NOMO-1 treated with dmso at 0.1 percent for 144 hours (cell line): ENCODE results near the gene PLCL1.

Source experiments
- DNase-seq: peaks from one replicate; lab custom pipeline; 2025; ENCODE audit not compliant: unreplicated experiment; lab: John Stamatoyannopoulos, UW

PLCL1 gene

DNA sequence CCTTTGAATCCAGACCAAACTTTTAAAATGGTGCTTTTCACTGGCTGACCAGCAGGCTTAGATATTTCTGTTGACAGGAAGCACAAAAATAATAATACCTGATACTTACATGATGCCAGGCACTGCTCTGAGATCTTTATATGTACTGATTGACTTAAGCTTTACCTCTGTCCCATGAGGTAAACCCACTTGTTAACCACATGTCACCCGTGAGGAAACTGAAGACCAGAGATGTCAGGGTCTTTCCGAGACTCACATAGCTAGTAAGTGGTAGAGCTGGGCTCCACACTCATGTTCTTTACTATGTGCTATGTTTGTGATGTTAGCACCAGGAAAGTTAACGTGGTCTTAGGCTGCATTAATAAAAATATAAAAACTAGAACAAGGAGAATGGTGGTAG lies 297.7 kb downstream of the PLCL1 start:
- DNase-seq = no peak

DNA sequence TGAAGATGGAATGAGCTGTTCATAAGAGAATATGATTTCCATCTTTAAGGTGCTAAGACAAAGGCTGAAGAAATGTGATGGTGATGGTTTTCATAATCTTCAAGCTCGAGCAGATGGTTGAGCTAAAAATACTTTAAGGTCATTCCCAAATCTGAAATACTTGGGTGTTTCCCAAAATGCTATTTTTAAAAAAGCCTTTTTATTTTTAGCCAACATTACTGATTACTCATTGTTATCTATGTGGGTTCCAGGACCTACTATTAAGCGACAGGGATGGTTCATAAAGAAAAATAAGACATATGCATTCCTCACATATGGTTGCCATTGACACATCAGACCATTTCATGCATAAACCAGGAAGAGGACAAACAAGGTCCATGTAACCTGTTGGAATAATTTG lies 298.5 kb downstream of the PLCL1 start:
- no peak for DNase-seq

DNA sequence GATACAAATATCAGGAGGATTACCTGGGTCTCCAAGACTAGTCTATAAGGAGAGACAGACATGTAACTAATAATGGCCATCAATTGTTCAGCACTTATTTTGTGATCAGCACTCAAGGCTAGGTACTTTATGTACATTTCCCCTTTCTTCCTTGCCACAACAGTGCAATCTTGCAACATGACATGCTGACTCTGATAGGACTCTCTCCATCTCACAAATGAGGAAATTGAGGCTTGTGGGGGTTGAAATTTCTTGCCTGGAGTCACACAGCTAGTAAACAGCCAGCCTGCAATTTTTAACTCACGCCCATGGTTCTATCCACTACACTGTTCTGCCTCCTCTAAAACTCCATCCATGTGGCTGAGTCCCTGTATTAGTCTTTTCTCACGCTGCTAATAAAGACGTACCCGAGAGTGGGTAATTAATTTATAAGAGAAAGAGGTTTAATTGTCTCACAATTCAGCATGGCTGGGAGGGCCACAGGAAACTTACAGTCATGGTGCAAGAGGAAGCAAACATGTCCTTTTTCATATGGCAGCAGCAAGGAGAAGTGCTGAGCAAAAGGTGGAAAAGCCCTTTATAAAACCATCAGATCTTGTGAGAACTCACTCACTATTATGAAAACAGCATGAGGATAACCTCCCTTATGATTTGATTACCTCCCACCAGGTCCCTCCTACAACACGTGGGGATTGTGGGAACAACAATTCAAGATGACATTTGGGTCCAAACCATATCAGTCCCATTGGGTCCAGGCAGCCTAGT lies 302.4 kb downstream of the PLCL1 start:
- DNase-seq = peak; percentile 87

- no peak for DNase-seq
Measured at GRCh38 chr2:198113316-198113715, 308.9 kb downstream of the PLCL1 start.

- no peak for DNase-seq
Measured at GRCh38 chr2:198114064-198114463, 309.7 kb downstream of the PLCL1 start.

GRCh38 chr2:198115201-198115600 lies 310.8 kb downstream of the PLCL1 start:
- no peak for DNase-seq

DNA sequence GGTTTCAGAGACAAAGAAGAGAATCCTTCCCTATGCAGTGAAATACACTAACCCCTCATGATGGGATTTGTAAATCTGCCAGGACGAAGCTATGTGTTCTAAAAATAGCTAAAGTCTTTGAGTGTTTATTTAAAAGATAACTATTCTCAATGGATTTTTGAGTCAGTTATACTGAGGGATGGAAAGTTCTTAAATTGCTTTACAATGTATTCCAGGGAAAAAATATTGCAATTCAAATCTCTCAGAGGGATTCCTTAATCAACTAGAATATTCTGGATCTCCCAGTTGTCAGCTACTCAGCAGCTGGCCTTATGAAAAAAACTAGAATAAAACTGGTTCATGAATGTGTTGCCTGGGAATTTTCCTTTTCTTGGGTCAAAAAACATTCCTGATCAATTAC lies 312.4 kb downstream of the PLCL1 start:
- no peak for DNase-seq

DNA sequence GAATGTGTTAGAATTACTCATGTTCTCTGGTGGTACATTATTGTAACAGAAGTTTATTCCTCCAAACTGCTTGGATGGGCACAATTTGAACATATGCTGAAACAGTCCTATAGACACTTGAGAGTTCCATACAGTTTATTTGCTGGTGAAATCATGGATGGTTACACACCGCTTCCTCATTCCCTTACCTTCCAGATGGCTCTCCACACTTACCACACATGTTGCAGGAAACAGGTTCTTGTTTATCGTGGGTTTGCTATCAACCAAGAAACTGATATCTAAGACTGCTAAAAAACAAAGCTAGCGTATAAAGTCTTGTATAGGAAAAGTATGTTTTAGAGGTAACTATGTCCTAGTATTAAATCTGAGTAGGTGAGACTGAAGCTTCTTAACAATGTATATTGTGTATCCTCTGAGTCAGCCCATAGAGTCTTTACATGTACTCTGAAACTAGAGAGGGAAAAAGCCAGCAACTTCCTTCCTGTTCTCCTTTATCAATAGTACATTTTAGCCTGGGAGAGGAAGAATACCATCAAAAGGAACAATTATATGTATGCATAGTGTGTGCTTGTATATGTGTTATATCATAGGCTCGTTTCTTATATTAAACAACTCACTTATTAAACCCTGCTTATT lies 313.1 kb downstream of the PLCL1 start:
- DNase-seq = no peak

DNA sequence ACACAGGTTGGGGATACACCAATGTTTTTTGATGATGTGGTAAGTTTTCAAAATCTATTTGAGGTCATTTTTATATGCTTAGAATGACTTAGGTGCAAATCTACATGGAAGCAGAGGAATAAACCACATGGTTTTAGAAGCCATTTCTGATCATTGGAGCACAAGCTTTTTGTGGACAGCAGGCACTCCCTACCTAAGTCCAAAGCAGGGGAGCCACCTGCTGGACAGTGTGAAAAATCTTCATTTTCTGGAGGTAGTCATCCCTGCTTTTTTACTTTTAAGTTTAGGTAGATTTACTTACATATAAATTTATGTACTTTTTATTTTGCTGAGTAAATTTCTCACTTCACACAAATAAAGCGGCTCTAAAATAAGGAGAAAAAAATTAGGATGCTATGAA lies 323.2 kb downstream of the PLCL1 start:
- peak; percentile 8 for DNase-seq

GRCh38 chr2:198129609-198130008 lies 325.2 kb downstream of the PLCL1 start:
- DNase-seq = no peak

DNA sequence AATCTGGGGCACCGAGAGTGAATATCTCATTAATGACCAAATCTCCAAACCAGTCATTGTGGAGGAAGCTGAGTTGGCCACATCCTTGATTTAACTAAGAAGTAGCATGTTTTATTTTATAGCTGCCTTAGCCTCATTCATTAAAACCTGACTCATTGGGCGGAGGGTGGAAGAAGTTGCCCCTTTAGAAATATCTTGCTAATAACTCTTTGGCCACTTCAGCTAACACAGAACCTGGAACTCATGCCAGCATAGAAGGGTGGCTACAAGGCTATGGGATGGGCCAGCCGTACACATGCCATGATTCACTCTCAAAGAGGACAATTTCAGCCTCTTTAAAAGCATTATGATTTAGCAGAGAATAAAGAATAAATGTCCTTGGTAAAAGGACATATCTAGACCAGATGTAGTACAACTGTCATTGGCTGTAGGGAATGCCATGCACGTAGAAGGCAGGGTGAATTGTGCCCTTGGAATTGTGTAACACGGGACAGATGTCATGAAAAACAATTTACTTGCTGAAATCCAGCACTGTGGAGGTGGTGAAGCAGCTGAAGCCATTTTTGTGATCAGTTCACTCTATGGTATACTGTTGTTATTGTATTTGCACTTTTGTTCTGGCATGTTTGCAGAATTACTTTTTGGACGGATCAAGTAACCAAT lies 330.0 kb downstream of the PLCL1 start:
- no peak for DNase-seq

DNA sequence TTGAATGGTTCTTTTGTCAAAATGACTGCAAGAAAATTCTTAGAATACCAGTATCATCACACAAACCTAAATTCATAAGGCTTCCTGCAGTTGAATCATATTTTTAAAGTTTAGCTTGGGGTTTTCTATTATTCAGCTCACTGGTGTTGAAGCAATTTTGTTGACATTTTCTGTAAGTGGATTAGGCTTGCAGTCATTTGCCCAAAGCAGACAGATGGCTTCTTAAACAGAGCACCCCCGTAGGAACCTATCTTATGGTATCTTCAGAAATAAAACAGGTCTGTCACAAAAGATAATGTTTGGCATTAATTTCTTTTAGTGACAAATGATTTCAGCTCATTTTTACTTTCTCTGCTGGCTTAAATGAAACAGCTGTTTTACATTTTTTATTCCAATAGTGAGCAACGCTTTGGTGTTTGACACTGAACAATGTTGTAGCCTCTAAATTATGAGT lies 331.1 kb downstream of the PLCL1 start:
- no peak for DNase-seq

- no peak for DNase-seq
Measured at GRCh38 chr2:198136142-198136541, 331.7 kb downstream of the PLCL1 start.

DNA sequence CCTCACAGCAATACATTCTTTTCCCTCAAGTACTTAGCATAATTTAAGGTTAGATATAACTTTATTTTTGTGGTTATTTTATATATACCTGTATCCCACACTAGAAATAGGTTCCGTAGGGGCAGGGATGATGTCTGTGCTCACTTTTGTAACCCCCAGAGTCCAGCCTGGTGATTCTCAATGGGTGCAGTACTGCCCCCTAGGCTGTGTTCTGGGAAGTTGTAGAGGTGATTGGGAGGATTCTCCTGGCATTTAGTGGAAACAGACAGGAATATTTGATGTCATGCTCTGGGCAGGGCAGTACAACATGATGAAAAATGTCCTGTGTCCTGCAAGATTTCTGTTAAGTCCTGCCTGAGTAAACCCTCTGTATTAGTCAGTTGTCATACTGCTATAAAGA lies 333.3 kb downstream of the PLCL1 start:
- no peak for DNase-seq

GRCh38 chr2:198141726-198142125 lies 337.3 kb downstream of the PLCL1 start:
- no peak for DNase-seq

- DNase-seq = no peak
Measured at GRCh38 chr2:198143156-198143555, 338.8 kb downstream of the PLCL1 start.

GRCh38 chr2:198143793-198144192 lies 339.4 kb downstream of the PLCL1 start:
- DNase-seq = no peak

DNA sequence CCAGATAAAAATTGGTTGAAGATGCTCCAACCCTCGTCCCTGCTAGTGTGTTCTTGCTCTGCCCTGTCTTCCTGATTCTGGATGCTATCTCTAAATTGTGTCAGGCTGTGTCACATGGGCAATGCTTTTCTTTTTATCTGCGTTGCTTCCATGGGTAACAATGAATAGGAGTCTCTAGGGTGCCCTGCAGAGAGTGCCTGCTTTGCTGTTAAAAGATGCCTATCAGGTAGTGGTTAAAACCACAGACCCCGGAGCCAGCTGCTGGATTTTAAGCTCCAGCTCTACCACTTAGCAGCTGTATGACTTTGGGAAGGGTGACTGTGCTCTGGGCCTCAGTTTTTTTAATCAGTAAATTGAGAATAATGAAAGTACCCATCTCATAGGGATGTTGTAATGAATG lies 340.3 kb downstream of the PLCL1 start:
- DNase-seq = no peak

GRCh38 chr2:198146346-198146940 lies 342.1 kb downstream of the PLCL1 start:
- DNase-seq = no peak

- no peak for DNase-seq
Measured at GRCh38 chr2:198157314-198157713, 352.9 kb downstream of the PLCL1 start.

DNA sequence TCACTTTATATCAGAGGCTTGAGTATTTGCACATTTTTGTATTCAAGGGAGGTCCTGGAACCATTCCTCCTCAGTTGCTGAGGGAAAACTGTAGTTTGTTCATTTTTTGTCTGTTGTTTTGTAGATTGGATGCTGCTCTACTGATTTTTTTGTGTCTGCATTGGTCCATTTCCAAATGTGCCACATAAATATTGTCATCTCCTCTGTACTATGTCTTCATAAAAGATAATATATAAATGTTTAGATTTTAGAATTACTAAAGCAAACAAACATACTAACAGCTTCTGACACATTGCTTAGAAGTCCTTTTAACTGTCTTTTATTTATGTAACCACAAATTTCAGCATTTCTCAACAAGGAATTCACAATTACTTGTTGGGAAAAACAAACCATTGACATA lies 356.8 kb downstream of the PLCL1 start:
- no peak for DNase-seq

DNA sequence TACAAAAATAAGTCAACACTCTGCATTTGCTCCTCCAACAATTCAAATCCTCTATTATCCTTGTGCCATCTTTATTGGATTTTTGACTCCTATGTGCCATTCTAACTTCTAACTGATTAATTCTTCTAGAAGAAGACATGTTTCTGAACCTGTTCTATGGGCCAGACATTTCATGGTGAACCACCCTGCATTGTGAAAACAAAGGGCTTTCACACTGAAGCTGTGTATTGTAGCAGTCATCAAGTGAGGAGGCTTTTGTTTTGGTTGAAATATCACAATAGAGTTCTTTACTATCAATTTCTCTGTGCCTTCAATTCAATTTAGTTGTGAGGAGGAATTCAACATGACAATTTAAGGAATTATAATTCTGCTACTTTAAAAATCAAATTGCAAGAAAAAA lies 357.9 kb downstream of the PLCL1 start:
- no peak for DNase-seq
